Activated CD4-positive, alpha-beta T cell treated with anti-CD3 and anti-CD28 coated beads for 36 hours (primary cell): ENCODE measurements around the gene TMEM170A. TPM values are rescaled to one million over a fixed set of nuclear protein-coding genes. Genes with fewer than 3 reads are reported as not detected.
"Not testable (repeated sequence)": the region's sequence is repeated elsewhere in the genome, so short reads cannot be mapped to it uniquely, and the experiment has no call there.

Source experiments
- ATAC-seq: fragments of 200-7000 bp; cut with Tn5 transposase; one replicate; pipeline ENCODE4 v1.10.0; 2021; ENCODE audit warnings: mild to moderate bottlenecking, moderate library complexity
- CTCF ChIA-PET: fragments of 350-600 bp; sonication (Branson Sonifier 250); formaldehyde crosslinking; loops from one replicate; lab custom pipeline; 2021; ENCODE audit warnings: antibody characterized with exemption; lab: Charles Lee
- POLR2A ChIA-PET: fragments of 350-600 bp; sonication (Branson Sonifier 250); formaldehyde crosslinking; loops from one replicate; lab custom pipeline; 2021; ENCODE audit warnings: antibody characterized with exemption, inconsistent platforms; lab: Charles Lee
- DNase-seq: peaks from one replicate; pipeline ENCODE4 v3.0.0-alpha.2; 2020
- H3K27ac Mint-ChIP-seq: one replicate; pipeline ENCODE4 v1.8.0; 2021; ENCODE audit warnings: mixed read lengths
- H3K27me3 Mint-ChIP-seq: one replicate; pipeline ENCODE4 v1.8.0; 2021; ENCODE audit warnings: mixed read lengths
- H3K36me3 Mint-ChIP-seq: one replicate; pipeline ENCODE4 v1.8.0; 2021; ENCODE audit warnings: low read depth, mixed read lengths
- H3K4me1 Mint-ChIP-seq: one replicate; pipeline ENCODE4 v1.8.0; 2021; ENCODE audit warnings: mixed read lengths
- H3K4me3 Mint-ChIP-seq: one replicate; pipeline ENCODE4 v1.8.0; 2021; ENCODE audit warnings: mild to moderate bottlenecking, moderate library complexity, mixed read lengths
- H3K9me3 Mint-ChIP-seq: one replicate; pipeline ENCODE4 v1.8.0; 2021; ENCODE audit warnings: low read depth, mixed read lengths
- intact Hi-C, 2 experiments: fragments of 100-400 bp; cut with DNase I in 1 of 2; cut with micrococcal nuclease in 1 of 2; formaldehyde crosslinking; loops; one replicate each; pipeline versions ENCODE4 v1.14.2 to v1.15.1; 2022 to 2024; cut with DNase I, micrococcal nuclease
- total RNA-seq, 2 experiments: library from RNA; stranded (reverse); gene quantifications; one replicate each; pipeline ENCODE4 v1.2.3, GENCODE V29; 2021

The TMEM170A gene
- total RNA-seq, 2 experiments from 2014 or later, result 22.0 to 30.5 TPM

- intact Hi-C loops, result loop anchor here (1.0 to 5.0 kb wide), 2 partner anchors 61 to 266 kb away; no protein-coding TSS in a partner anchor
- POLR2A ChIA-PET, result no interaction called here
- peak overlapping the region; percentile 94 for H3K27ac Mint-ChIP-seq
Observed at GRCh38 chr16:75462806-75463205, 1.7 kb downstream of the TMEM170A start.

GRCh38 chr16:75461575-75461974 lies 2.9 kb downstream of the TMEM170A start:
- CTCF ChIA-PET, result no interaction called here
- DNase-seq (no peak), ATAC-seq (no peak)
- Mint-ChIP-seq H3K4me3 (no peak overlapping the region), H3K4me1 (peaks cover 48% of the 10 kb centered on the region), H3K36me3 (peaks cover 14% of the 10 kb centered on the region), H3K27me3 (no peaks in the 10 kb centered on the region), H3K27ac (peak overlapping the region; percentile 13), H3K9me3 (no peaks in the 10 kb centered on the region)
- POLR2A ChIA-PET, result no interaction called here
- intact Hi-C loops, result loop anchor here in 1 of 2 experiments (5.0 kb wide), 1 partner anchor 264 kb away; no protein-coding TSS in a partner anchor

More at GRCh38 chr16:75462806-75463205, 1.7 kb downstream of the TMEM170A start:
- Mint-ChIP-seq H3K27me3 (no peaks in the 10 kb centered on the region), H3K36me3 (peaks cover 14% of the 10 kb centered on the region), H3K9me3 (no peaks in the 10 kb centered on the region), H3K4me1 (peaks cover 50% of the 10 kb centered on the region), H3K4me3 (peak overlapping the region; percentile 98)
- peak; percentile 33 for ATAC-seq
- no peak for DNase-seq
- CTCF ChIA-PET, result no interaction called here

GRCh38 chr16:75460446-75460845 lies 4.0 kb downstream of the TMEM170A start:
- Mint-ChIP-seq H3K9me3 (no peaks in the 10 kb centered on the region), H3K4me3 (no peak overlapping the region), H3K27ac (peak overlapping the region; percentile 68), H3K27me3 (no peaks in the 10 kb centered on the region), H3K36me3 (peaks cover 14% of the 10 kb centered on the region), H3K4me1 (peaks cover 48% of the 10 kb centered on the region)
- ChIA-PET POLR2A (interaction anchor here (0.6 kb wide), 1 partner anchor 177 kb away, joined by 5 read pairs; no protein-coding TSS in a partner anchor), CTCF (no interaction called here)
- DNase-seq (no peak), ATAC-seq (no peak)
- intact Hi-C loops, result loop anchor here in 1 of 2 experiments (5.0 kb wide), 1 partner anchor 263 kb away; no protein-coding TSS in a partner anchor

GRCh38 chr16:75459691-75460090 lies 4.8 kb downstream of the TMEM170A start:
- Mint-ChIP-seq H3K4me1 (peaks cover 42% of the 10 kb centered on the region), H3K4me3 (no peak overlapping the region), H3K27ac (no peak overlapping the region), H3K27me3 (no peaks in the 10 kb centered on the region), H3K9me3 (no peaks in the 10 kb centered on the region), H3K36me3 (peaks cover 14% of the 10 kb centered on the region)
- CTCF ChIA-PET, result no interaction called here
- DNase-seq (no peak), ATAC-seq (no peak)
- intact Hi-C loops, result loop anchor here in 1 of 2 experiments (5.0 kb wide), 1 partner anchor 262 kb away; no protein-coding TSS in a partner anchor
- POLR2A ChIA-PET, result no interaction called here

GRCh38 chr16:75458439-75458838 lies 6.0 kb downstream of the TMEM170A start:
- H3K4me3 Mint-ChIP-seq, result no peak overlapping the region
- POLR2A ChIA-PET, result no interaction called here
- CTCF ChIA-PET, result interaction anchor here (0.9 to 1.8 kb wide), 3 partner anchors 14 to 163 kb away, joined by 3 to 7 read pairs (median 3); partner anchors contain the start of gene ADAT1
- no peak overlapping the region for H3K27ac Mint-ChIP-seq
- intact Hi-C loops, result no loop called here
- peaks cover 14% of the 10 kb centered on the region for H3K36me3 Mint-ChIP-seq
- DNase-seq, result no peak
- no peak for ATAC-seq
- no peaks in the 10 kb centered on the region for H3K27me3 Mint-ChIP-seq
- peaks cover 47% of the 10 kb centered on the region for H3K4me1 Mint-ChIP-seq
- H3K9me3 Mint-ChIP-seq, result no peaks in the 10 kb centered on the region

GRCh38 chr16:75458029-75458428 lies 6.5 kb downstream of the TMEM170A start:
- POLR2A ChIA-PET, result no interaction called here
- H3K4me1 Mint-ChIP-seq, result peaks cover 46% of the 10 kb centered on the region
- H3K4me3 Mint-ChIP-seq, result no peak overlapping the region
- peaks cover 14% of the 10 kb centered on the region for H3K36me3 Mint-ChIP-seq
- no peak for DNase-seq
- intact Hi-C loops, result no loop called here
- H3K27me3 Mint-ChIP-seq, result no peaks in the 10 kb centered on the region
- H3K9me3 Mint-ChIP-seq, result no peaks in the 10 kb centered on the region
- H3K27ac Mint-ChIP-seq, result no peak overlapping the region
- CTCF ChIA-PET, result interaction anchor here (0.7 to 2.4 kb wide), 4 partner anchors 11 to 492 kb away, joined by 3 to 10 read pairs (median 5); partner anchors contain the start of gene ADAT1
- no peak for ATAC-seq

- ATAC-seq, result no peak
- intact Hi-C loops, result no loop called here
- H3K27ac Mint-ChIP-seq, result no peak overlapping the region
- H3K4me3 Mint-ChIP-seq, result no peak overlapping the region
- ChIA-PET CTCF (interaction anchor here (0.6 to 2.4 kb wide), 4 partner anchors 11 to 492 kb away, joined by 3 to 10 read pairs (median 5); partner anchors contain the start of gene ADAT1), POLR2A (interaction anchor here (0.5 kb wide), 1 partner anchor 9 kb away, joined by 5 read pairs; no protein-coding TSS in a partner anchor)
- peaks cover 16% of the 10 kb centered on the region for H3K36me3 Mint-ChIP-seq
- DNase-seq, result no peak
- no peaks in the 10 kb centered on the region for H3K9me3 Mint-ChIP-seq
- peaks cover 41% of the 10 kb centered on the region for H3K4me1 Mint-ChIP-seq
- H3K27me3 Mint-ChIP-seq, result no peaks in the 10 kb centered on the region
Observed at GRCh38 chr16:75457485-75458021, 6.9 kb downstream of the TMEM170A start.

GRCh38 chr16:75456971-75457370 lies 7.5 kb downstream of the TMEM170A start:
- POLR2A ChIA-PET, result interaction anchor here (0.5 kb wide), 1 partner anchor 10 kb away, joined by 5 read pairs; no protein-coding TSS in a partner anchor
- H3K36me3 Mint-ChIP-seq, result peaks cover 17% of the 10 kb centered on the region
- no peak overlapping the region for H3K27ac Mint-ChIP-seq
- no peaks in the 10 kb centered on the region for H3K27me3 Mint-ChIP-seq
- H3K9me3 Mint-ChIP-seq, result no peaks in the 10 kb centered on the region
- peaks cover 35% of the 10 kb centered on the region for H3K4me1 Mint-ChIP-seq
- CTCF ChIA-PET, result interaction anchor here (0.6 to 2.4 kb wide), 5 partner anchors 10 to 165 kb away, joined by 3 to 10 read pairs (median 3); partner anchors contain the start of gene ADAT1
- no peak overlapping the region for H3K4me3 Mint-ChIP-seq
- intact Hi-C loops, result no loop called here
- DNase-seq (no peak), ATAC-seq (no peak)

GRCh38 chr16:75456486-75456885 lies 8.0 kb downstream of the TMEM170A start:
- POLR2A ChIA-PET, H3K27ac Mint-ChIP-seq, intact Hi-C loops: not testable (repeated sequence)

GRCh38 chr16:75455677-75456076 lies 8.8 kb downstream of the TMEM170A start:
- POLR2A ChIA-PET, result interaction anchor here (0.5 to 1.0 kb wide), 2 partner anchors 22 to 128 kb away, joined by 4 read pairs; partner anchors contain the start of gene CFDP1
- Mint-ChIP-seq H3K4me1 (peaks cover 24% of the 10 kb centered on the region), H3K27me3 (no peaks in the 10 kb centered on the region), H3K27ac (no peak overlapping the region), H3K36me3 (peaks cover 17% of the 10 kb centered on the region), H3K4me3 (no peak overlapping the region), H3K9me3 (no peaks in the 10 kb centered on the region)
- intact Hi-C loops, result no loop called here
- CTCF ChIA-PET, result interaction anchor here (0.6 to 2.4 kb wide), 4 partner anchors 9 to 37 kb away, joined by 3 to 10 read pairs (median 4); no protein-coding TSS in a partner anchor
- DNase-seq (no peak), ATAC-seq (no peak)

More at GRCh38 chr16:75456486-75456885, 8.0 kb downstream of the TMEM170A start:
- not testable (repeated sequence) for DNase-seq, H3K4me3 Mint-ChIP-seq, ATAC-seq, H3K27me3 Mint-ChIP-seq, H3K9me3 Mint-ChIP-seq
- peaks cover 15% of the 10 kb centered on the region for H3K36me3 Mint-ChIP-seq
- CTCF ChIA-PET, result interaction anchor here (0.5 to 2.4 kb wide), 6 partner anchors 9 to 165 kb away, joined by 3 to 10 read pairs (median 4); partner anchors contain the start of gene ADAT1
- peaks cover 32% of the 10 kb centered on the region for H3K4me1 Mint-ChIP-seq

GRCh38 chr16:75452464-75453190 lies 11.9 kb downstream of the TMEM170A start:
- ATAC-seq (no peak), DNase-seq (no peak)
- no peak overlapping the region for H3K4me3 Mint-ChIP-seq
- peaks cover 13% of the 10 kb centered on the region for H3K36me3 Mint-ChIP-seq
- no peak overlapping the region for H3K27ac Mint-ChIP-seq
- intact Hi-C loops, result no loop called here
- H3K9me3 Mint-ChIP-seq, result no peaks in the 10 kb centered on the region
- H3K27me3 Mint-ChIP-seq, result no peaks in the 10 kb centered on the region
- H3K4me1 Mint-ChIP-seq, result peaks cover 9% of the 10 kb centered on the region
- ChIA-PET CTCF (no interaction called here), POLR2A (no interaction called here)
